Hematopoietic multipotent progenitor cell treated with erythropoietin and hydrocortisone succinate and interleukin-3 and kit ligand, for 4 days (in vitro differentiated cells): Measurements from ENCODE around the gene FBXL17.

Experiments
- DNase-seq: peaks from one replicate; pipeline ENCODE4 v3.0.0-alpha.2; 2015

The FBXL17 gene

DNA sequence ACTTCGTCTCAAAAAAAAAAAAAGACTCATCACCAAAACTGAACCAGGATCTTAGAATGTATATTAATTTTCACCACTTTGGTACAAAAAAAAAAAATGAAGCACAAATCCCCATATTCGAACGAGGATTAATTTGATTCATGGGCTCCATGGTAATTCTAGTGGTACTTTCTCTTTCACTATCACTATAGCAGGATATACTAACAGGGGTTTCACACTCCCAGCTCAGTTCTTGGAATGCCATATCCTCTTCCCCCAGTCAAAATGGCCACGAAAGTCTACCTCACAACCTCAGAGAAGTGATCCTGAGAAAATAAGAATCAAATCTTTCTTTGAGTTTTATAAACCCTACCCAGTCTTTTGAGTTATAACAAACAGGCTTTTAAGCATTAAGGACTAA lies 235.7 kb downstream of the FBXL17 start:
- DNase-seq = no peak

DNA sequence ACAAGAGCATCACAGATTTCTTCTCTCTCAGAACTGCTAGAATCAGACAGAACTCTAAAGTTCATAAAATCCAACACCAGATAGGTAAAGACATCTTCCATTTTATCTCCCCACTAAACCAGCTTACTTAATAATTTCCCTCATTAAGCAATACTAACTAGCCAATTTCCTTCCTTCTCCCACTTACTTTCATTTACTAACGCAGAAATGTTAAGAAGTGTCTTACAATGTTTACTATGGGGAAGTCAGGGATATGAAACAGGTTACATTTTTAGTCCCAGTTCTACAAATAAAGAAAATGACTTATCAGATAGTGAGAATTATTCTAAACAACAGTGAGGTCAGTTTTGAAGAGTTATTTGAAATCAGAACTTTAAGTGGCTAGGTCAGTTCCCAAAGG lies 236.5 kb downstream of the FBXL17 start:
- peak; percentile 11 for DNase-seq

DNA sequence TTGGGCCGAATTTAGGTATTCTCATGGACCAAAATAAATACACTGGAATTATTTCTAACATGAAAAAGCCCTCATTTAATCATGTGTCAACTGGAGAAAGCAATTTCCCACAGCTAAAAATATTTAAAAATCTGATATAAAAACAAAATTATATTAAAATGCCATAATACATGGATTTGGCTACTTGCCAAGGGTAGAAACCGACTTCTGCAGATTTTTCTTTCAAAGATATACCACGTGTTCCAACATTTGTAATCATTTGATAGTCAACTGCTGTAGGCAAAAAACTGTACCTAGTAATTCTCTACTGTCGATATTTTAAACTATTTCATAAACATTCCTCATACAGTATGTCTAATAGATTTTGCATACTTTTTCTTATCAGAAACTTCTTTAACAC lies 237.6 kb downstream of the FBXL17 start:
- no peak for DNase-seq

DNA sequence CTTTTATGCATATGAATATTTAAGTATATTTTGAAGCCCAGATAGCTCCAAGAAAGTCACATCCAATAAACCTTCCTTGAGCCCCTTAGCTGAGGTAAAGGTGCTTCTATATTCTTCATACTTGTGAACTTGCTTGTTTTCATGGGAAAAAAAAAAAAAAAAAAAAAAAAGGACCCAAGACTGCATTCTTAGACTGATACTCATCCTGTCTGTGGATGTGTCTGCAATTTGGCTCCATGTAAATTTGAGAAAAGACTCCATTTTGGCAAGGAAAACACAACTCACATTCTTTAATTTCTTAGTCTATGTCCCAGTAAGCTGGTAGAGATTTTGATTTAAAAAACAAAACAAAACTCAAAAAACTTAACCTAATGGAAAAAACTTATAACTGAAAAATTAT lies 238.3 kb downstream of the FBXL17 start:
- no peak for DNase-seq

DNA sequence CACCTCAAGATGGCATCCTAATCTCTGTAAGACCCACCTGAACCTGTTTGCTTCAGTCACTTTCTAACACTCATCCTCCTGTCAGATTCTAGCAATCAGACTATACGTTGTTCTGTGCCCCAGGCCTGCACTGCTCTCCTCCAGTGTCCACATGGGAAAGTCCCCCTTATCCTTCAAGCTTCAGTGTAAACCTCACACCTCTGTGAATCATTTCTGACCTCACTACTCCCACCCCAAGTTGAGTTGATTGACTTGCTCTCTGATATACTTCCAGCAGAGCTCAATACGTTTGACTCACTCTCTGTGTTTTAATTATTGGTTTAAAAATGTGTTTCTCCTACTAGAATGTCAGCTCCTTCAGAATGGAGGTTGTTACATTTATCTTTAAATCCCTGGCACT lies 240.2 kb downstream of the FBXL17 start:
- no peak for DNase-seq

DNA sequence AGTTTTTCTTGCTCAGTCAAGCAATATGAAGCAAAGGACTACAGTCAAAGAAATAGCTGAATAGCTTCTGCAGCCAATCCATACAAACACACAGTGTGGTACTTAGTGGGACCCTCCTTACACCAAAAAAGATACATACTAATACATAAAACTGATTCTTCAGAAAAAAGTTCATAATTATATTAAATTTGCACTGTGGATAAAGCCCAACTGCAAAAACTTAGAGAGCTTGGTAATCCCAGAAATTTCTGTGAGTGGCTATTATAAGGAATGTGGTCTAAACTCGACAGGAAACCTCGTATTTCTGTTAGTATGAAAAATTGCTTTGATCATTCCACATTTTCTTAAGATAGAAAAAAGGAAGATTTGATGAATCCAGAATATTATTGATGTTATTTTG lies 245.4 kb downstream of the FBXL17 start:
- no peak for DNase-seq

DNA sequence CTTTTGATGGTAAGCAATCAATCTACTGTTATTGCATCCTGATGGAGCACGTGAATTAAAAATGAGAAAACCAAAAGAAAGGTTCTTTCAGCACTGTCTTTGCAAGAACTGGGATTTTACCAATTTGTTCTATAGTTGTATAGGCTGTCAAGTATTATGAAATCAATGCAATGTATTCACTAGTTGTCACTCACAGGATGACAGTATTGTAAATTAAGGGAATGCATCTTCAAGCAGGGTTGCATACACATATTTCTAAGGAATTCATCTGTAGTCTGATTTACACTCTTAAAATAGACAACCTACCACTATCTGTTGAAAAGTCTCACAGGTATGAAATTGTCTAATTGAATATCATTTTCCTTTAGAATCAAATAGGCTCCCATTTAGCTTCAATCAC lies 252.8 kb downstream of the FBXL17 start:
- DNase-seq = no peak

DNA sequence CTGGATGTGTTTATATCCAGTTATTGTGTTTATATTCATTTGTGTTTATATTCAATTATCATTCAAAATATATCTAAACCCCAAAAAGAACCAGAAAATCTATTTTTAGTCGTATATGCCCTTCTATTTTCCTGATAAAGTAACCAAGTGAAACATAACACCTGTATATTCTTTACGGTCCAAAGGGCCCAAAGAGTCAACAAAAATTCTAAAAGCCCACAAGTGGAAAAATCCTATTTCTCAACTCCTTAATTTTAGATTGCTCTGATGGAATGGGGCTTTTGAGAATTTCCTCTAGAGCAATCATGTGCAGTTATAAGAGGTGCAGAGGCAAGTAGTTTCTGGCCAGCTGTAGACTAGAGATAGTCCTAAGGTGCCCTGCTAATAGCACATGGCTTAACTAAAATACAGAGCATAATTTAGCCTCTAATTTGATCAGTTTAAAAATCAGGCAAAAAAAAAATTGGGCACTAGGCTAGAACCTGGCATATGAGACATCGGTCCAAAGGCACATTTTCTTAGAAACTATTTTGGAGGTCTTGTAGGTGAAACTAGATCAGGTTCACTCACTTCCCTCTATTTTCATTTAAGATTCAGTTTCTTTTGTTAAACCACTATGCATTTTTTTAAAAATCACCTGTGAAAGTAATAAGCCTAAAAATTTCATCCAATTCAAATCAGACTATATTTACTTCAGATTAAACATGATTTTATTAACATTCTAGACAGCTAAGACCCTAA lies 256.0 kb downstream of the FBXL17 start:
- DNase-seq = no peak

DNA sequence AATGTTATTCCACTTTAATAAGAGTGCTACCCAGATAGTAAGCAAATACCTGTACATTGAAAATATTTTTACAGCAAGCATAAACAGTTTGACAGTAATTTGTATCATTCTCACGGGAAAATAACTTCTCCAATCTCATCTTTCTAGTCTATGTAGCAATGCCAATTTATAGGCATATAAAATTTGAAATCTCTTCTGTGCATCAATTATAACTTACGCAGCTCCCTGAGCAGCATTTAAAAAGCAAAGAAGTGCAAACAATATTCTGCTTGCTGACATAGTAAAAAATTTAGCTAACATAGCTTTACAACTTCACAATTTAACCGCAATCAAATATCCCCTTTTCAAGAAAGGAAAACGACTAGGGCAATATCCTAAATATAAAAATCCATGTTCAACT lies 257.3 kb downstream of the FBXL17 start:
- no peak for DNase-seq

DNA sequence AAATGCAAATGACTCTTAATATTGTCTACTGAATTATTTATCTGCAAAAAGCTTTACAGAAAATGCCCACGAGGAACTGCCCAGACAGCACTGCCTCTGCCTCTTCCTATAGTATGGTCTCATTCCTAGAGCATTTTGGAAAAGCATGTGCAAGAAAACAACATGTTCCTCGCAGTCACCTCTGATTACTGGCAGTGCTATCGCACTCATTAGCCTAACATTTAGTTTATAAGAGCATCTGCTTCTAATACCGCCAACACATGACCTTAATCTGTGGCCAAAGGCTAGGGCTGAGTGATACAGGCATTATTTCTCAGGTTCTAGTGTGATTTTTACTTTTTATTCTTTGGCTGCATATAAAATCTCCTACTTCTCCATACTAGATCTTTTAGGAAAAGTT lies 259.2 kb downstream of the FBXL17 start:
- no peak for DNase-seq

DNA sequence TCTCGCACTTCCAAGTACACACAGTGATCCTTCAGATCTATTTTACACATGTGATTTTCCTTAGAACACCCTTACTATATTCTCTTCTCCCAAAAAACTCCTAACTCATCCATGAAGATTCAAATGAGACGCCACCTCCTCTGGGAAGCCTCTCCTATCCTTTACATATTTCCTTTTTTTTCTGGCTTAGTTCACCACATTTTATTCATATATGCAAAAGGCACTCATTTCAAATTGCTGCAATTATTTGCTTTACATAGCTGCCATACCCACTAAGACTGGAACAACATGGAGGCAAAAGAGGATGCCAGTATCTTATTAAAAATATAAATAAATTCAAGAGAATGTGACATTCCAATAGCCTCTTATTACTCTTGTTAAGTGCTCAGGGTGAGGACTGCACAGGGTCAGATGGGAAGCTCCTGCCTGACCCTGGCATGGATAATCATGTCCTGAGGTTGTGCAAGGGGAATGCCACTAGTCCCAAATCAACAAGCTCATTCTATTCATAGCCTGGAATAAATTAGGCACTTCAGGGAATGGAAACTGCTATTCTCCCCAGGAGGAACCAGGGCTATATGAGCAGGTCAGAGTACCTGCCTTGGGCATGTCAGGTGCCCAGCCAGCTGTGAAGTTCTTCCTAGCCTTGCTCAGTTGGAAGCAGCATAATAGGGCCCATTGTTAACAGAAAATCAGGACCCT lies 262.9 kb downstream of the FBXL17 start:
- DNase-seq = no peak

DNA sequence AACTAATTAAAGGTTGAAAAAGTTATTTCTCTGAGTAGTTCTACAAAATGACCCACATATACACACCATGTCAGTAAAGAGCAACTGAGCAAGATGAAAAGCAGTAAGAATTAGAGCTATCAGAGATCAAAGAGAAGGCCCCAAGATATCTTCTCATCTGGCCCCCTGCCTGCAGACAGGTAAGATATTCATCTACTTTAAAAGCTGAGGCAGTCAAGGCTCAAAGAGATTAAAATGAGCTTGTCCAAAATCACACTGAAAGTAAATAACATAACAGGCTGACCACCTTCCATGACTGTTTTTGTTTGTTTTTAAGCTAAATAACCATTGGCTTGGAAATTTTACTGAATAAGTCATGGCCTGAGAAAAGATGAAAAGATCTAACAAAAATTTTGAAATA lies 266.2 kb downstream of the FBXL17 start:
- no peak for DNase-seq

DNA sequence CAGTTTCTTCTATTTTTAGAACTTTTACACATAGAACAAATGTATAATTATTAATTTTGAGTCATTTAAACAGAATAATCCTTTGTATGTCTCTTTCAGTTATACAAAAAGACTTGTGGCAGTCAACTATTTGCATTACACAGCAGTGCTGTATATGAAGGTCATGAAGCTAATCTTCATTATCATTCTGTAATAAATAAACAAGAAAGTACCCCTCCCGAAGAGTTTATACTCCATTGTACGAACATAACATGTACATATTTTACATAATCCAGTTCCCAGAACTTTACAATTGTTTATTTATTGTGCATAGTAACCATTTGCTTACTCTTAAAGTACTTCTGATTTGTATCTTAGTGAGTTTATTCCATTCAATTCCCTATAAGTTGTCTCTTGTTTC lies 267.9 kb downstream of the FBXL17 start:
- DNase-seq = no peak

DNA sequence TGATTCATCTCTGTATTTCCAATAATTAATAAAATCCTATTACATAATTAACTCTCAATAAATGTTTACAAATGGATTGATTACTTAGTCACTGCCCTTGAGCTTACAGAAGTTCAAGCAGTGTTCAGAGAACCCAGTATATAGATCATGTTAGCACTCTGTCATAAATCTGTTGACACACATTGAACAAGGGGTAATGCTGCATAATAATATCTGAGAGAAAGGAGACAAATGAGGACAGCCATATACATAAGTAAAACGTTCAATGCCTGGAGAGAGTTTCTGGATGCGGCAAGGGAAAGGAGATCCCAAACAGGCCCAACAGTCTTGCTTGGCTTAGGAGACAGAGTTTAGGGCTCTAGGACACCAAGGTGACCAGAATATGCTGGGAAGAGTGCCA lies 270.2 kb downstream of the FBXL17 start:
- DNase-seq = no peak

DNA sequence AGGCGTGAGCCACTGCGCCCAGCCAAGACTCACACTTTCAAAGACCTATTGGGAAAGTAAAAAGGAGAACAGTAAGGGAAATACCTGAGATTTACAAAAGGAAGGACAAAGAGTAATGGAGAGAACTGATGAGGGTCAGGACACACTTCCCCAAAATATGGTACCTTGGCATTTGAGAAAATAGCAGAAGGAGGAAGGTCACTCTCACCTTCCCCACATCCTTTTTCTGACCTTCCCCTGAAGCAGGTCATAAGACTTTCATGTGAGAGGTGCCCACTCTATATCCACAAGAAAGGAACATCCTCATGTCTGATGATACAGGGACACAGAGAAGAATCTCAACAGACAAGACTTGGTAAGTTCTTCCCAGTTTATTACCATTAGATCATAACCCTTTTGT lies 272.8 kb downstream of the FBXL17 start:
- no peak for DNase-seq

DNA sequence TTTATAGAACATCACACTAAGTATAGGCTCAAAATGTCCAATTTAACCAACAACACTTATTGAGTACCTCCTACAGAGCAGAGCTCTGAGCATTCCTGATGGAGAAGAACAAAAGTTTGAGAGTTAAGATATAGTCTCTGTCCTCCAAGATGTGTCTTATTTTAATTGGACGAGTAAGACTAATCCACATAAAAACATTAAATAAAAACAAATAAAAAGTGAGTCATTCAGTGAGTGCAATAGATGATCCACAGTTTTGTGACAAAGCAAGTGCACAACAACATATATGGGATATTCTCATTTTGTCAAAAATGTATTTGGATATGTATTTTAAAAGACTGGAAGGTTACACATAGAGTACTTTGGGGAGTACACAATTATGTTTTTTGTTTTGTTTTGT lies 277.4 kb downstream of the FBXL17 start:
- no peak for DNase-seq

DNA sequence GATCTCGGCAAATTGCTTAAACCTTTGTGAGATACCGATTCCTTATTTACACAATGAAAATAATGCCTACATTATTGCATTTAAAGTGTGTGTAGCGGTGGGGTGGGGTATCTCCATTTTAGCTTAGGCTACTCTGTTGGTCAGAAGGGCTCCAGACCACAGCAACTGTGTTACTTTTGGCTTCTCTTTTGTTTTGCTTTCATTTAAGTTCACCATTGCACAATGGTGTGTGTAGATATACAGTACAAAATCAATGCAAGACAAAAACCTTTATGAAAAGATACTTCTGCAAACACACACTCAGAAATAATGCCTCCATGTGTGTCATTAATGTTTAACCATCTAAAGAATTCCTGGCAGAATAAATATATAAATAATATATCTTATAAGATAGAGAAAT lies 279.4 kb downstream of the FBXL17 start:
- no peak for DNase-seq

DNA sequence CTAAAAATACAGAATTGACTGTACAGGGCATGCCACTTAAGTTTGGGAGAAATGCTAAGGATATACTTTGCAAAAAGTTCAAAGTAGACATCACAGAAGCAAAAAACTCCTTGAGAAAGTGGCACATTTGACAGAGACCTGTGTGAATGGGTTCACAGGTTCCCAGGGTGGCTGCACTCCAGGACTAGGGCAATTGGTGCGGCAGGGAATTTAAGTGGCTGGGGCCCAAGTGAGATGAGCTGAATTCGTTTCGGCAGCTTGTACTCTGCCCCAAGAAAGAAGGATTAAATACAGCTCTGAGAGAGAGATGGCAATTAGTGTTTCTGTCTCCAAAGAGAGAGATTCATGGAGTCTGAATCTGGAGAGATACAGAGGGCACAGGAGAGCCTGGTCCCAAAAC lies 280.1 kb downstream of the FBXL17 start:
- DNase-seq = no peak

DNA sequence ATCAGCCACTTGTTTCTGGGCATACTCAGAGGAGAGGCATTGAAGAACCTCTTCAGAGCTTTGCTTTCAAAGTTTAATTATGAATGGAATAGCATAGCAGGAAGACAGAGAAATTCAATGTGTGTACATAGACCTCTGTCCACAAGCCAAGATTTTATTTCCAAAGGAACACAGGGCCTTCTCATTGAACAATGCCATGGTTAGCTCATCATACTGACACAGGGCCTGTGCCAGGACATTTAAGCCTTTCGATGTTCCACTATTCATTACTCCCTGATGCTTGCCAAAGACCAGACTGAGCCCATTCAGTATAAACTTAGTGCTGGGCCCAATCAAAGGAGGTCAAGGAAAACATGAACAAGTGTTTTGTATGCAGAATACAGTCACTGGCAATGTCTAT lies 280.8 kb downstream of the FBXL17 start:
- DNase-seq = no peak

DNA sequence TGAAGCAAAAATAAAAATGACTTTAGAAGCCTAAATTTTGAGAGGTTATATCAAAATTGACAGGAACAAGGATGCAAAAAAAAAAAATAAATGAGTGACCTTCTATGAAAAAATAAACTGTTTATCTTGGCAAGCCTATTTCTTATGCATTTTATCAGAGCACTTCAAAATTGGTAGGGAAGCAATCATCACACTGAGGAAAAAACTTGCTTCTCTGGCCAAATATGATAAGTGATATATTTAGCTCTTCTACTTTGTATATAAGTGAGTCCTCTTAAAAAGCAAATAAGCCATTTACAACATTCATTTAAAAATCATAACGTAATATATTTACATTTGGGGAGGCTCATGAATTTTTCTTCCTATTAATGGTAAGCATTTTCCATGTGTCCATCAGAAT lies 287.1 kb downstream of the FBXL17 start:
- DNase-seq = no peak

DNA sequence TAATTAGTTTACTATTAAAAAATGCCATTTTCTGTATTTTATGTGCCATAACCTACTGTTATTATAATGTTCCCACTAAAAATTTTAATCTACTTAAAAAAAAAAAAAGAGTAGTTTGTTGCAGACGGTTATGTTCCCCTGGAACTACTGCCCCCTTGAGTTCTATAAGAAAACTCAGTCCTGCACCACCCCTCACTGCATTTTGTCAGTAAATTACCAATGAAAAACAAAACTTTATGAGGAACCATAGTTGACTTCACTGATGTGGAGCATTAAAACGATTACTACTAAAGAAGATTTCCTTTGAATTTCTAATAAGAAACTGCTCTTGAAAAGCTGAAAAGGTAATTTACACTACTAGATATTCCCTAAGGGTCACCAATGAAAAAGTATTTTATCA lies 288.7 kb downstream of the FBXL17 start:
- peak; percentile 63 for DNase-seq

DNA sequence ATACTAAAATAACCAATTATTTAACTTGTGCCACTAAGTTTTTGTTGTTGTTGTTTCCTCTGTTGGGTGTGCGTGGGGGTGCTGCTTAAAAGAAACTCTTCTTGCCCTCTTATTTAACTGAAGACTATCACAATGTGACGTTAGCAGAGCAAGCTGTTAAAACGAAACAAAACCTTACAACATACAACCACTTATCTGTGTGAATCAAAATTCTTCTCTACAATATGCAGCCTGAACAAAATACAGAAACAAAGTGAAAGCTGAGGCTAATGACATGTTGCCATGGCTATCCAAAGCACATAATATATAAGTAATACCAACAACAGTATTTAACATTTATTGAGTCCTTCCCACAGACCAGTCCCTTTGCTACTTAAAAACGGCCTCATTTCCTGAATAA lies 291.0 kb downstream of the FBXL17 start:
- no peak for DNase-seq

DNA sequence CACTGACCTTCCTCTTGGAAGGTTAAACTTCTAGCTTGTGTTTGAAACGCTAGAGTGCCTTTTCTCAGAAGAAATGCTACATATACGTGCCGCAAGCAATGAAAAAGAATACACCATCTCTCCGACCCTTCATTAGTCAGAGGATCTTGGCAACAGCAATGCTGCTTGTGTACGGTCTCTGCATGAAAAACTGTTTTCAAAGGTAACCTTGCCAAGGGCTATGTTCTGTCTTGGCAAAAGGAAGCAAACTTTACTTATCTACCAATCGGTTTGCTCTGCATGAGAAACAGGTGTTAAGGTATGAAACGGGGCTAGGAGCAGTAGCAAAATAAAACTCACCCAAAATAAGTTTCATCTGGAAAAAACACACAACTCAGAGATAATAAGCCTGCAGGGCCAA lies 297.8 kb downstream of the FBXL17 start:
- no peak for DNase-seq

DNA sequence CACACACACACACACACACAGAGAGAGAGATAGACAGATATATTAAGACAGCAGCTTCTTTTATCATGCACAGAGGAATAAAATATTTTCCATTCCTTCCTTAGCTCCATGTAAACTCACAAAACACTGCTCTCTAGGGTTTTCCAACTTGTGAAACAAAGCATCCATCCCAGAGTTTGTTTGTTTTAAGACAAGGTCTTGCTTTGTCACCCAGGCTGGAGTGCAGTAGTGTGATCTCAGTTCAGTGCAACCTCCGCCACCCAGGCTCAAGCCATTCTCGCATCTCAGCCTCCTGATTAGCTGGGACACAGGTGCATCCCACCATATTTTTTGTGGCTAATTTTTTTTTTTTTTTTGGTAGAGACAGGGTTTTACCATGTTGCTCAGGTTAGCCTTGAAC lies 298.7 kb downstream of the FBXL17 start:
- DNase-seq = no peak

DNA sequence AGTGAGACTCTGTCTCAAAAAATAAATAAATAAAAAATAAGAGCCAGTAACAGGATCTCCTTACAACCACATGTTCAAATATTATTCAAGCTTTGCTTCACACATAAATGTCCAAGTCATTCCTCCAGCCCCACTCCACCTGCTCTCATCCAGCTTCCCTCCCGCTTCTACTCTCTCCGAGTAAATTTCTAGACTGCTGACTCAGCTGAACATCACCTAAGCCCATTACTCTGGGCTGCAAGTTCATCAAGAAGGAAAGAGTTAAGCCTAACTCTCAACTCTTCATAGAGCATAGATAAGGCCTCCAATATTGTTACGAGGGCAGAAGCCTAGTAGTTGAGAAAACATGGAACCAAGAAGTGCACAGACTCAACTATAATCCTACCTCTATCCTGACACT lies 300.2 kb downstream of the FBXL17 start:
- no peak for DNase-seq
